Adipose tissue (tissue), 3 donors: ENCODE measurements around the gene LAMA1. TPM values are rescaled to one million over a fixed set of nuclear protein-coding genes. Genes with fewer than 3 reads are reported as not detected.

Experiments
- H3K27ac ChIP-seq: one replicate; pipeline ENCODE4 v1.5.1; 2013; ENCODE audit warnings: low read depth, low read length
- WGBS, 3 donors: extraction: QIAGEN DNeasy Blood & Tissue Kit; methylation state at CpG; one replicate each; pipeline ENCODE4 v1.1.7; 2013; 5-methylcytosine and 5-hydroxymethylcytosine counted together
- polyA plus RNA-seq, 3 donors: library from polyadenylated mRNA; stranded (reverse); fragments of 200-250 nt; gene quantifications; one replicate each; pipeline ENCODE4 v1.2.3, GENCODE V29; 2013
- donor health status: healthy with polysubstance abuse.
- donor health status: Bipolar disorder and iron deficiency.
- donor health status: healthy.

The LAMA1 gene
- polyA plus RNA-seq, 3 donors: 0.34 to 3.4 (median 1.5) TPM

- no peak overlapping the region for H3K27ac ChIP-seq
- 0 to 2% (median 1%) methylated on average over 57 to 61 of the region's 61 CpGs for WGBS, 3 donors
These were observed 706 bp downstream of the LAMA1 start for GRCh38 chr18:7116792-7117389.

- WGBS, 3 donors: 7 to 10% (median 10%) methylated on average over 24 of the region's 24 CpGs
- H3K27ac ChIP-seq: no peak overlapping the region
These were observed 1.4 kb downstream of the LAMA1 start for GRCh38 chr18:7116001-7116730.

GRCh38 chr18:7112936-7113335 is 4.7 kb downstream of the LAMA1 start:
- WGBS, 3 donors: 78 to 90% (median 89%) methylated on average over 3 of the region's 3 CpGs
- no peak overlapping the region for H3K27ac ChIP-seq

- 65 to 87% (median 80%) methylated on average over 2 of the region's 2 CpGs for WGBS, 3 donors
- H3K27ac ChIP-seq: no peak overlapping the region
These were observed 6.5 kb downstream of the LAMA1 start for GRCh38 chr18:7111134-7111533.

- 77 to 82% (median 80%) methylated on average over 5 of the region's 5 CpGs for WGBS, 3 donors
- no peak overlapping the region for H3K27ac ChIP-seq
These were observed 11.7 kb downstream of the LAMA1 start for GRCh38 chr18:7105943-7106342.

- 91 to 94% (median 92%) methylated on average over 7 of the region's 7 CpGs for WGBS, 3 donors
These were observed 12.3 kb downstream of the LAMA1 start for GRCh38 chr18:7105268-7105667.

GRCh38 chr18:7104649-7105048 is 12.9 kb downstream of the LAMA1 start:
- H3K27ac ChIP-seq: no peak overlapping the region
- WGBS, 3 donors: 78 to 92% (median 92%) methylated on average over 4 of the region's 4 CpGs

More at GRCh38 chr18:7105268-7105667, 12.3 kb downstream of the LAMA1 start:
- H3K27ac ChIP-seq: no peak overlapping the region

GRCh38 chr18:7102131-7102530 is 15.5 kb downstream of the LAMA1 start:
- 30 to 37% (median 30%) methylated on average over 2 of the region's 2 CpGs for WGBS, 3 donors

GRCh38 chr18:7096838-7097237 is 20.8 kb downstream of the LAMA1 start:
- 73 to 75% (median 74%) methylated on average over 7 of the region's 7 CpGs for WGBS, 3 donors
- H3K27ac ChIP-seq: no peak overlapping the region

More at GRCh38 chr18:7102131-7102530, 15.5 kb downstream of the LAMA1 start:
- no peak overlapping the region for H3K27ac ChIP-seq

GRCh38 chr18:7094427-7094826 is 23.2 kb downstream of the LAMA1 start:
- no peak overlapping the region for H3K27ac ChIP-seq

GRCh38 chr18:7090771-7091170 is 26.8 kb downstream of the LAMA1 start:
- no peak overlapping the region for H3K27ac ChIP-seq
- WGBS, 3 donors: 45 to 55% (median 51%) methylated on average over 2 of the region's 2 CpGs

- H3K27ac ChIP-seq: no peak overlapping the region
These were observed 28.2 kb downstream of the LAMA1 start for GRCh38 chr18:7089369-7089768.

GRCh38 chr18:7084080-7085065 is 33.2 kb downstream of the LAMA1 start:
- WGBS, 3 donors: 58 to 74% (median 63%) methylated on average over 6 of the region's 6 CpGs
- no peak overlapping the region for H3K27ac ChIP-seq

More at GRCh38 chr18:7089369-7089768, 28.2 kb downstream of the LAMA1 start:
- WGBS, 3 donors: 70 to 79% (median 74%) methylated on average over 8 of the region's 8 CpGs

- no peak overlapping the region for H3K27ac ChIP-seq
- WGBS, 3 donors: 86 to 89% (median 88%) methylated on average over 2 of the region's 2 CpGs
These were observed 34.9 kb downstream of the LAMA1 start for GRCh38 chr18:7082671-7083070.

- H3K27ac ChIP-seq: no peak overlapping the region
- WGBS, 3 donors: 82 to 88% (median 83%) methylated on average over 1 of the region's 1 CpG
These were observed 38.4 kb downstream of the LAMA1 start for GRCh38 chr18:7079231-7079630.

- WGBS, 3 donors: 63 to 86% (median 83%) methylated on average over 8 of the region's 8 CpGs
- H3K27ac ChIP-seq: no peak overlapping the region
These were observed 45.0 kb downstream of the LAMA1 start for GRCh38 chr18:7072593-7072992.

- 76 to 91% (median 82%) methylated on average over 2 of the region's 2 CpGs for WGBS, 3 donors
- H3K27ac ChIP-seq: no peak overlapping the region
These were observed 46.0 kb downstream of the LAMA1 start for GRCh38 chr18:7071600-7071999.

- H3K27ac ChIP-seq: no peak overlapping the region
- 77 to 86% (median 84%) methylated on average over 2 of the region's 2 CpGs for WGBS, 3 donors
These were observed 47.1 kb downstream of the LAMA1 start for GRCh38 chr18:7070466-7070865.
